Measurements from ENCODE around the gene UBE2Z.

DNA sequence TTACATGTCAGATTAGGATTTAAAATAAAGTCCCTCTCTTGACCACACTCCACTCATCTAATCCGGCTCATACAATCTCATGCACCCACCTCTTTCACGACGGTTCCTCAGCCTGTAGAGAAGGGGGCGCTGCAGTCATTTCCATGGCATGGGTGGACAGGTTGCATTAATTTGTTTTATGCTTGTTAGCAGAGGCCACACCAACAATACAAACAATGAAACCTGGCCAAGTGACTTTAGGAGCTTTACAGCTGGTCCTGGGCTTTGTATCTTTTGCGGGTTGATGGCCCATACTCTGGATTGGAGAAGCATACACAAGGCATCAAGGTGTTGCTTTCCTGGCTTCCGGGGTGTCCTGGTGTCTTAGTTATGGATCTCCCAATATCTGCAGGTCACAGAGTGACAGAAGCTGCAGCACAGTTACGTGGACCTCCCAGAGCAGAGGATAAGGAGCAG lies 46.1 kb downstream of the UBE2Z start:
- TF ChIP-seq, protein P1, sequence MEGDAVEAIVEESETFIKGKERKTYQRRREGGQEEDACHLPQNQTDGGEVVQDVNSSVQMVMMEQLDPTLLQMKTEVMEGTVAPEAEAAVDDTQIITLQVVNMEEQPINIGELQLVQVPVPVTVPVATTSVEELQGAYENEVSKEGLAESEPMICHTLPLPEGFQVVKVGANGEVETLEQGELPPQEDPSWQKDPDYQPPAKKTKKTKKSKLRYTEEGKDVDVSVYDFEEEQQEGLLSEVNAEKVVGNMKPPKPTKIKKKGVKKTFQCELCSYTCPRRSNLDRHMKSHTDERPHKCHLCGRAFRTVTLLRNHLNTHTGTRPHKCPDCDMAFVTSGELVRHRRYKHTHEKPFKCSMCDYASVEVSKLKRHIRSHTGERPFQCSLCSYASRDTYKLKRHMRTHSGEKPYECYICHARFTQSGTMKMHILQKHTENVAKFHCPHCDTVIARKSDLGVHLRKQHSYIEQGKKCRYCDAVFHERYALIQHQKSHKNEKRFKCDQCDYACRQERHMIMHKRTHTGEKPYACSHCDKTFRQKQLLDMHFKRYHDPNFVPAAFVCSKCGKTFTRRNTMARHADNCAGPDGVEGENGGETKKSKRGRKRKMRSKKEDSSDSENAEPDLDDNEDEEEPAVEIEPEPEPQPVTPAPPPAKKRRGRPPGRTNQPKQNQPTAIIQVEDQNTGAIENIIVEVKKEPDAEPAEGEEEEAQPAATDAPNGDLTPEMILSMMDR (IDR thresholded peaks at IDR 0.05): no peak
- TF ChIP-seq POLR2A (IDR thresholded peaks at IDR 0.05): no peak

Data from right lobe of liver (tissue), 4 donors.